Measurements from ENCODE around the gene MSMO1. TPM values are rescaled to one million over a fixed set of nuclear protein-coding genes. Genes with fewer than 3 reads are reported as not detected.

The MSMO1 gene
- total and polyA plus RNA-seq, 10 of the 15 experiments (the other 5 are each of a cell fraction or from before 2014, with no cell fraction given) = 63.6 to 168 (median 105) TPM

- RAD21 ChIA-PET (ENCODE audit: unreplicated experiment) = interaction anchor here (1.4 kb wide), 1 partner anchor 199 kb away, joined by 8 read pairs; no protein-coding TSS in a partner anchor
- in situ Hi-C loops (cut with MboI) = no loop called here
These were observed 3.2 kb downstream of the MSMO1 start for GRCh38 chr4:165330666-165331065.

More at GRCh38 chr4:165330666-165331065, 3.2 kb downstream of the MSMO1 start:
- Histone ChIP-seq H3K9me3 (replicated peaks; ENCODE audit: control insufficient read depth, insufficient read depth, low read length) (no peaks in the 10 kb centered on the region), H3K79me2 (ENCODE audit: control insufficient read depth, insufficient read depth, low read length) (peaks cover 82% of the 10 kb centered on the region), H3K4me2 (ENCODE audit: control insufficient read depth, insufficient read depth) (peak overlapping the region; percentile 88), H3K36me3 (ENCODE audit: control insufficient read depth in 2 of 2, insufficient read depth in 2 of 2, low read length in 1 of 2) (peaks cover 0 to 9% of the 10 kb centered on the region in 2 experiments; a peak in 2 of 4 replicates), H3K4me1 (ENCODE audit: control insufficient read depth, insufficient read depth, low read length) (peaks cover 4% of the 10 kb centered on the region), H2AFZ (ENCODE audit: control insufficient read depth, low read depth, low read length) (no peak overlapping the region), H4K20me1 (ENCODE audit: control insufficient read depth, insufficient read depth) (no peaks in the 10 kb centered on the region), H3K27ac (ENCODE audit: control insufficient read depth, insufficient read depth) (no peak overlapping the region), H3K27me3 (replicated peaks in 1 of 2; ENCODE audit: control insufficient read depth in 2 of 2, insufficient read depth in 2 of 2, low read length in 1 of 2) (no peaks in the 10 kb centered on the region), H3K4me3 (peak overlapping the region; percentile 60), H3K9ac (ENCODE audit: control insufficient read depth, insufficient read depth, low read length) (no peak overlapping the region)
- CTCF ChIA-PET = interaction anchor here (0.9 to 1.6 kb wide), 4 partner anchors 11 to 199 kb away, joined by 3 to 8 read pairs (median 3); no protein-coding TSS in a partner anchor
- SMC1A ChIA-PET (ENCODE audit: uncharacterized antibody, unreplicated experiment) = interaction anchor here (0.9 to 5.3 kb wide), 7 partner anchors 9 to 162 kb away, joined by 3 to 33 read pairs (median 3); no protein-coding TSS in a partner anchor
- no peak for FAIRE-seq
- WGBS (ENCODE audit: insufficient coverage, insufficient replicate concordance, low lambda C conversion rate, missing lambda C conversion rate) = 64% methylated on average over 5 of the region's 5 CpGs
- intact Hi-C loops (cut with micrococcal nuclease; ENCODE audit: unreplicated experiment) = no loop called here
- no peak for ATAC-seq
- no peak for TF ChIP-seq GABPA (IDR thresholded peaks at IDR 0.05; ENCODE audit: low read depth)
- TF ChIP-seq SPI1 (IDR thresholded peaks at IDR 0.05; ENCODE audit: borderline replicate concordance, insufficient read depth, low read depth, low read length) = no peak
- no peak for TF ChIP-seq RBBP5 (conservative IDR thresholded peaks at IDR 0.05)
- TF ChIP-seq ZNF217 (IDR thresholded peaks at IDR 0.05) = no peak
- TF ChIP-seq, protein P1, sequence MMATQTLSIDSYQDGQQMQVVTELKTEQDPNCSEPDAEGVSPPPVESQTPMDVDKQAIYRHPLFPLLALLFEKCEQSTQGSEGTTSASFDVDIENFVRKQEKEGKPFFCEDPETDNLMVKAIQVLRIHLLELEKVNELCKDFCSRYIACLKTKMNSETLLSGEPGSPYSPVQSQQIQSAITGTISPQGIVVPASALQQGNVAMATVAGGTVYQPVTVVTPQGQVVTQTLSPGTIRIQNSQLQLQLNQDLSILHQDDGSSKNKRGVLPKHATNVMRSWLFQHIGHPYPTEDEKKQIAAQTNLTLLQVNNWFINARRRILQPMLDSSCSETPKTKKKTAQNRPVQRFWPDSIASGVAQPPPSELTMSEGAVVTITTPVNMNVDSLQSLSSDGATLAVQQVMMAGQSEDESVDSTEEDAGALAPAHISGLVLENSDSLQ (IDR thresholded peaks at IDR 0.05) = no peak
- TF ChIP-seq TAF1 (IDR thresholded peaks at IDR 0.05; ENCODE audit: borderline replicate concordance, low read depth, low read length) = no peak
- TF ChIP-seq FOXK2 (IDR thresholded peaks at IDR 0.05) = no peak
- TF ChIP-seq, protein P2, sequence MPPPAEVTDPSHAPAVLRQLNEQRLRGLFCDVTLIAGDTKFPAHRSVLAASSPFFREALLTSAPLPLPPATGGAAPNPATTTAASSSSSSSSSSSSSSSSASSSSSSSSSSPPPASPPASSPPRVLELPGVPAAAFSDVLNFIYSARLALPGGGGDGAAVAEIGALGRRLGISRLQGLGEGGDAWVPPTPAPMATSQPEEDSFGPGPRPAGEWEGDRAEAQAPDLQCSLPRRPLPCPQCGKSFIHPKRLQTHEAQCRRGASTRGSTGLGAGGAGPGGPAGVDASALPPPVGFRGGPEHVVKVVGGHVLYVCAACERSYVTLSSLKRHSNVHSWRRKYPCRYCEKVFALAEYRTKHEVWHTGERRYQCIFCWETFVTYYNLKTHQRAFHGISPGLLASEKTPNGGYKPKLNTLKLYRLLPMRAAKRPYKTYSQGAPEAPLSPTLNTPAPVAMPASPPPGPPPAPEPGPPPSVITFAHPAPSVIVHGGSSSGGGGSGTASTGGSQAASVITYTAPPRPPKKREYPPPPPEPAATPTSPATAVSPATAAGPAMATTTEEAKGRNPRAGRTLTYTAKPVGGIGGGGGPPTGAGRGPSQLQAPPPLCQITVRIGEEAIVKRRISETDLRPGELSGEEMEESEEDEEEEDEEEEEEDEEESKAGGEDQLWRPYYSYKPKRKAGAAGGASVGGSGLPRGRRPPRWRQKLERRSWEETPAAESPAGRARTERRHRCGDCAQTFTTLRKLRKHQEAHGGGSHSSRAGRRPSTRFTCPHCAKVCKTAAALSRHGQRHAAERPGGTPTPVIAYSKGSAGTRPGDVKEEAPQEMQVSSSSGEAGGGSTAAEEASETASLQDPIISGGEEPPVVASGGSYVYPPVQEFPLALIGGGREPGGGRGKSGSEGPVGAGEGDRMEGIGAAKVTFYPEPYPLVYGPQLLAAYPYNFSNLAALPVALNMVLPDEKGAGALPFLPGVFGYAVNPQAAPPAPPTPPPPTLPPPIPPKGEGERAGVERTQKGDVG (CRISPR knock-in tag; IDR thresholded peaks at IDR 0.05) = no peak
- TF ChIP-seq PAX5 (IDR thresholded peaks at IDR 0.05; ENCODE audit: borderline replicate concordance, low read depth, low read length) = no peak
- no peak for TF ChIP-seq NR2C2 (IDR thresholded peaks at IDR 0.05; ENCODE audit: borderline replicate concordance, control insufficient read depth, insufficient read length, low read depth)
- TF ChIP-seq EGR1 (IDR thresholded peaks at IDR 0.05; ENCODE audit: borderline replicate concordance in 1 of 2, low read depth in 2 of 2, low read length in 2 of 2) = no peak
- no peak for TF ChIP-seq EED (IDR thresholded peaks at IDR 0.05; ENCODE audit: low read depth)
- DNase-seq (ENCODE audit: low read depth, low spot score) = no peak
- POLR2A ChIA-PET = interaction anchor here (0.7 to 3.7 kb wide), 6 partner anchors 12 to 1361 kb away, joined by 3 to 24 read pairs (median 5); no protein-coding TSS in a partner anchor
- BruUV-seq (replicated peaks) = no TSS peak

Data from GM12878 (cell line).